Activated CD4-positive, CD25-positive, alpha-beta regulatory T cell (primary cell): Measurements from ENCODE around the gene OR2K2.
"Not testable (repeated sequence)": the region's sequence is repeated elsewhere in the genome, so short reads cannot be mapped to it uniquely, and the experiment has no call there.

Experiments
- DNase-seq, 4 experiments: peaks; one replicate each; lab custom pipeline; 2025; lab: John Stamatoyannopoulos, UW

OR2K2 gene

GRCh38 chr9:111298111-111298510, 31.9 kb downstream of the OR2K2 start:
- DNase-seq, result no peak

DNA sequence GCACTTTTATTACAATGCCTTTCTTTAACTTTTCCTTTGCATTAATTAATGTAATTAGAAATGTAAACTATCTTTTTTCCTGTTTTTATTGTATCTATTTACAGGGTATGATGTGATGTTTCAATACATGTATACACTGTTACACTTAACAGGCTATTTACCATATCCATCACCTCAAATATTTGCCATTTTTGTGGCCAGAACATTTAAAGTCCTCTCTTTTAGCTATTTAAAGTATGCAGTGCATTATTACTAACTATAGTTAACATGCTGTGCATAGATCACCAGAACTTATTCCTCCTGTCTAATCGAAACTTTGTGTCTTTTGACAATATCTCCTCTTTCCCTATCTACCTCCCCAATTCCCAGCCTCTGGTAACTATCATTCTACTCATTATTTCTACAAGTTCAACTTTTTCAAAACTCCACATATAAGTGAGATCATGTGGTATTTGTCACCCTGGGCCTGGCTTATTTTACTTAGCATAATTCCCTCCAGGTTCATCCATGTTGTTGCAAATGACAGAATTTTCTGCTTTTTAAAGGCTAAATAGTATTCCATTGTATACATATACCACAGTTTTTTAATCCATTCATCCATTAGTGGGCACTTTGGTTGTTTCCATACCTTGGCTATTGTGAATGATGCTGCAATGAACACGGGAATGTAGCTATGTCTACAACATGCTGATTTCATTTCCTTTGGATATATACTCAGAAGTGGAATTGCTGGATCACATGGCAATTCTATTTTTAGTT, 32.8 kb downstream of the OR2K2 start:
- DNase-seq, result no peak

- DNase-seq, result no peak
These were observed 35.2 kb downstream of the OR2K2 start for GRCh38 chr9:111294691-111295451.

DNA sequence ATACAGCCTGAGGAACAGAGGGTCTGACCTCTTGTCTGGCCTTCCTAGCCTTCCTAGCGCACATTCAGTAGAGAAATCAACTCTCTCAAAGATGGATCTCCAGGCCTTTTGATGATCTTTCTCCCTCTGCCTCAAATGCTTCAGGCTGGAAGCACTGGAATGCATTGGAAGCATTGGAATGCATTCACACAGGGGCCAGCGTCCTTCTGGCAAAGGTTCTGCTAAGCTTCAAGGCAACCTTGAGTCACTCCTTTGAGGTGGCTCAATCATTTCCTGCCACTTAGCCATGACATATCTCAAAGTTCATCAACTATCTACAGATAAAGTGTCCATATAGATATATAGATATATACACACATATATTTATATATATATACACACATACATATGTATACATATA, 42.9 kb downstream of the OR2K2 start:
- no peak for DNase-seq

- DNase-seq, result no peak
These were observed 45.3 kb downstream of the OR2K2 start for GRCh38 chr9:111284703-111285102.

- no peak for DNase-seq
These were observed 47.2 kb downstream of the OR2K2 start for GRCh38 chr9:111282845-111283244.

DNA sequence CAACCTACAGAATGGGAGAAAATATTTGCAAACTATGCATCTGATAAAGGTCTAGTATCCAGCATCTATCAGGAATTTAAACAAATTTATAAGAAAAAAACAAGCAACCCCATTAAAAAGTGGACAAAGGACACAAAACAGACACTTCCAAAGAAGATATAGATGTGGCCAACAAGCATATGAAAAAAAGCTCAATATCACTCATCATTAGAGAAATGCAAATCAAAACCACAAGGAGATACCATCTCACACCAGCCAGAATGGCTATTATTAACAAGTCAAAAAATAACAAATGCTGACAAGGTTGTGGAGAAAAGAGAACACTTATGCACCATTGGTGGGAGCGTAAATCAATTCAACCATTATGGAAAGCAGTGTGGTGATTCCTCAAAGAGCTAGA, 49.2 kb downstream of the OR2K2 start:
- DNase-seq, result not testable (repeated sequence)
